VCaP (cell line): ENCODE results near the gene DLX3.
"Not testable (repeated sequence)": the region's sequence is repeated elsewhere in the genome, so short reads cannot be mapped to it uniquely, and the experiment has no call there.

Experiments
- H3K27ac ChIP-seq: fragments of 450-650 bp; 2 replicates; pipeline ENCODE4 v1.5.1; 2017
- TF ChIP-seq, protein P1 (sequence below): fragments of 450-650 bp; conservative IDR thresholded peaks from 2 replicates; pipeline ENCODE4 v1.5.1; 2017; ENCODE audit warnings: mild to moderate bottlenecking, moderate library complexity

DLX3 gene

GRCh38 chr17:49995055-49995738 is at the start of gene DLX3:
Gene DLX3, minus strand, starts transcription at chr17:49995224. Its CDS starts 226 bp downstream, at chr17:49994998.
- TF ChIP-seq, protein P1, sequence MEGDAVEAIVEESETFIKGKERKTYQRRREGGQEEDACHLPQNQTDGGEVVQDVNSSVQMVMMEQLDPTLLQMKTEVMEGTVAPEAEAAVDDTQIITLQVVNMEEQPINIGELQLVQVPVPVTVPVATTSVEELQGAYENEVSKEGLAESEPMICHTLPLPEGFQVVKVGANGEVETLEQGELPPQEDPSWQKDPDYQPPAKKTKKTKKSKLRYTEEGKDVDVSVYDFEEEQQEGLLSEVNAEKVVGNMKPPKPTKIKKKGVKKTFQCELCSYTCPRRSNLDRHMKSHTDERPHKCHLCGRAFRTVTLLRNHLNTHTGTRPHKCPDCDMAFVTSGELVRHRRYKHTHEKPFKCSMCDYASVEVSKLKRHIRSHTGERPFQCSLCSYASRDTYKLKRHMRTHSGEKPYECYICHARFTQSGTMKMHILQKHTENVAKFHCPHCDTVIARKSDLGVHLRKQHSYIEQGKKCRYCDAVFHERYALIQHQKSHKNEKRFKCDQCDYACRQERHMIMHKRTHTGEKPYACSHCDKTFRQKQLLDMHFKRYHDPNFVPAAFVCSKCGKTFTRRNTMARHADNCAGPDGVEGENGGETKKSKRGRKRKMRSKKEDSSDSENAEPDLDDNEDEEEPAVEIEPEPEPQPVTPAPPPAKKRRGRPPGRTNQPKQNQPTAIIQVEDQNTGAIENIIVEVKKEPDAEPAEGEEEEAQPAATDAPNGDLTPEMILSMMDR: 0 out of 2 replicates have a peak, but pooled peaks have one; percentile 3
- H3K27ac ChIP-seq: peak within 1 kb of the TSS; percentile 63; the same call in 1 of the 2 replicates

DNA sequence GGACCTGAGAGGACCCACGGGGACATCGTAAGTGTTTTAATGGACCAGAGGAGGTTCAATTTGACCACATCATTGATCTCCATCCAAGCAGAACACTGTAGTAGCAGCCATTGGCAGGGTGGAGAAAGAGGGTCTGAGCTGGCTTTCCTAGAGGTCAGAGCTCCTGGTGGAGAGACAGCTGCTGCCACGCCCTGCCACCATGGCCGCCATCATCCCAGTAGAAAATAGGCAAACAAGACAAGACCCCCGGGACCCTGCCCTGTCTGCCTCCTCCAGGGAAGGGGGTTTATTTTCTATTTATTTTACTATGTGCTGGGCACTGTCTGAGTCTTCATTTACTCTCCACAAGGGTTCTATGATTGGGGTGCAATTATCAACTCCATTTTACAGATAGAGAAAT is 49.5 kb upstream of the DLX3 start:
- TF ChIP-seq, protein P1: no peak
- no peak overlapping the region for H3K27ac ChIP-seq

DNA sequence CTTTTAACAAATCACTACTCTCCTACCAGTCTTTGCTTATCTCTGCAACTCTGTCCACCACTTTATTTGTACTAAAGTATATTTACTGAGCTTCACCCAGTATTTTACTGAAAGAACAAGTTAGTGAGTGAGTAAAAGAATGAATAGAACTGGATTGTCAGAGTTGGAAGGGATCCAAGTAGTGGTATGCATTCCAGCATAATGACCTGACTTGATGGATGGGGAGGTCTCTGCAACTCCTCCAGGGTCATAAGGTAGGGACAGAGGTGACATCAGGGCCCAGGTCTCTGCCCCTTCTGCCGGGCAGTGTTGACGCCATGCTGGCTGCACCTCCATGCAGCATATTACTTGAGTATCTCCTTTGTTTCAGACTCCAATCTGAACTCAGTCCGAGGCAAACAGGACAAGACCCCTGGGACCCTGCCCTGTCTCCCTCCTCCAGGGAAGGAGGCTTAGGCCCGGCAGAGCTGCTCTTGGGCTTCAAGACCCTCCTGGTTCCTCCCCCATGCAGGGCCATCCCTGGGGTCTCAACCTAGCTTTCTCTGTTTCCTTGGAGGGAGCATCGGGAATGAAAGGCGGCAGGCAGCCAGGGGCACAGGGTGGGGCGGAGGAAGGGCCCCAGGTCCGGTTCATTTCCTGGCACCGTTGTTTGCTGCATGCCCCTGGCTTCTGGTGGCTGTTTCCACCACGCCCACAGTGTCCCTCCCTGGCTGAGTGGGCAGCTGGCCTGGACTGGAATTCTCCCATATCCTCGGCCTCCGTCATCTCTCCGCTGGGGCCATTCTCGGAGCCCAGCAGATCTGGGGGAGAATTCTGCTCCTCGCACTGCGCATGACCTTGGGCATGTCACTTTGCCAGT is 48.5 kb upstream of the DLX3 start:
- TF ChIP-seq, protein P1: no peak
- H3K27ac ChIP-seq: no peak overlapping the region

- TF ChIP-seq, protein P1: no peak
- no peak overlapping the region for H3K27ac ChIP-seq
These were observed 47.2 kb upstream of the DLX3 start for GRCh38 chr17:50042211-50042610.

GRCh38 chr17:50040496-50040895 is 45.5 kb upstream of the DLX3 start:
- not testable (repeated sequence) for H3K27ac ChIP-seq

DNA sequence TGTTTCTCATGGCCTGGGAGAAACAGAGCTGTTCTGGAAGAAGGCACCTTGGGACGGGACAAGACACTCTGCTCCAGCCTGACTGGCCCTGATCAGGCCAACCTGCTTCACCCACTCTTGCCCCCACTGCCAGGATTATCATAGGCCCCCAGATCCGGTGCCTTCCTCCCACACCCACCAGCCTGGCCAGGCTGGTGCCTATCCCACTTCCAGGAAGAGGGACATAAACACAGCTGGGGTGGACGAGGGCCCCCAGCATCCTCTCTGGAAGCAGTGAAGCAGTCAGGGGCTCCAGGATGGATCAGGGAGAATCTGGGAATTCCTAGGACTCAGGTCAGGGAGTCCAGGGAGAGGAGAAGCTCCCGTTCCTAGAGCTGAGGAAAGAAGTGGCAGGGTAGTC is 44.0 kb upstream of the DLX3 start:
- H3K27ac ChIP-seq: no peak overlapping the region

DNA sequence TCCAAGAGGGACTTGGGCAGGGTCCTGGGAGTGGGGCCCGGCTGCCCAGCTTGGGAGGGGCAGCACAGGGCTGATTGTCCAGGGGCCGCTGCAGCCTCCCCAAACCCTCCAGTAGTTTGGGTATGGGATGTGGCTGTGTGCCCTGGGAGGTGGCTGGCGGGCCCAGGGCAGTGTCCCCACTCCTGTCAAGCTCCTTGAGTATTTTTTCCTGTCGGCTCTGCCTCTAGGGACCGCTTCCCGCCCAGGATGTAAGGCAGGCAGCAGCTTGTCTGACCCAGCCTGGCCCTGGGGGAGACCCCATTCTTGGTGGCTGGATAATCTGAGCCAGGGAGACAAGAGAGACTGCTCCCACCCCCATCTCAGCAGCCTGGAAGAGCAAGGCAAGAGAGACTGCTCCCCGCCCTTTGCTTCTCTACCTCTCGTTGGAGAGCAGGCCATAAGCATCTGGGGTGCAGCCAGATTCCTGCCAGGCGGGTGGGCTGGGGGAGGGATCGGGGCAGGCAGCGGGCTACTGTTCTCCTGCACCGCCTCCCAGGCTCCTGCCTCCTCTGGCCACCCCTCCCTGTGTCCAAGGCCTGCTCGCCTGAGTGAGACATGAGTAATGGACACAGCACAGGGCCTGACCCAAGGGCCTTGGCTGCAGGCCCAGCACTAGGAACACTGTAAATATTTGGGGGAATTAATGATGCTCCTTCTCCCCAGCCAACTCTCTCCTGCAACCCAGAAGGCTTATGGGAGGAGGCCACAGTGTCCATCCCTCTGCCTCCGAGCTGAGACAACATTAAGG is 42.5 kb upstream of the DLX3 start:
- TF ChIP-seq, protein P1: no peak
- H3K27ac ChIP-seq: peak overlapping the region; percentile 39; the same call in 1 of the 2 replicates

More for the DNA sequence above, 44.0 kb upstream of the DLX3 start:
- TF ChIP-seq, protein P1: no peak
